Measurements from ENCODE around the gene PRKAG1. TPM values are rescaled to one million over a fixed set of nuclear protein-coding genes. Genes with fewer than 3 reads are reported as not detected.
A peak's percentile ranks its signal among the peaks of the same experiment; 100 is the strongest.

The PRKAG1 gene
- total RNA-seq, 1 experiment from 2014 or later = 34.2 TPM

DNA sequence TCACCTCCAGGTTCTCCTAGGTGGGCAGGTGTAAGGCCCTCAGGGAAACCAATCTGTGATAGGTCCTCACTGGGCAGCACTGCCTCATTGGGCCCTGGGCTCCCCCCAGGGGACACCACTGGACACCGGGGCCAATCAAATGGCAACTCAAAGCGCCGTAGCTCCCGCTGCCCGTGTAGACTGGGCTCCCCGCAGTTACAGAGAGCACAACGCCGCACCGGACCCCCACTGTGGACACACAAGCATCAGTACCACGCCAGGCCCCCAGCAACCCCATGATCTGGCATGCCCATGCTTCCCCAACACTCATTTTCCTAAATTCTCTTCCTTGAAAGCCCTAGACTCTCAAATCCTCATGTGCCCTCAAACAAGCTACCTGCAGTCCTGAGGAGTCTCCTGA lies 35.9 kb upstream of the PRKAG1 start:
- CTCF ChIA-PET = no interaction called here
- no peak for DNase-seq
- intact Hi-C loops (cut with micrococcal nuclease; ENCODE audit: unreplicated experiment) = no loop called here
- H3K9me3 Mint-ChIP-seq (ENCODE audit: low read depth, unreplicated experiment) = no peaks in the 10 kb centered on the region
- TF ChIP-seq, protein P1, sequence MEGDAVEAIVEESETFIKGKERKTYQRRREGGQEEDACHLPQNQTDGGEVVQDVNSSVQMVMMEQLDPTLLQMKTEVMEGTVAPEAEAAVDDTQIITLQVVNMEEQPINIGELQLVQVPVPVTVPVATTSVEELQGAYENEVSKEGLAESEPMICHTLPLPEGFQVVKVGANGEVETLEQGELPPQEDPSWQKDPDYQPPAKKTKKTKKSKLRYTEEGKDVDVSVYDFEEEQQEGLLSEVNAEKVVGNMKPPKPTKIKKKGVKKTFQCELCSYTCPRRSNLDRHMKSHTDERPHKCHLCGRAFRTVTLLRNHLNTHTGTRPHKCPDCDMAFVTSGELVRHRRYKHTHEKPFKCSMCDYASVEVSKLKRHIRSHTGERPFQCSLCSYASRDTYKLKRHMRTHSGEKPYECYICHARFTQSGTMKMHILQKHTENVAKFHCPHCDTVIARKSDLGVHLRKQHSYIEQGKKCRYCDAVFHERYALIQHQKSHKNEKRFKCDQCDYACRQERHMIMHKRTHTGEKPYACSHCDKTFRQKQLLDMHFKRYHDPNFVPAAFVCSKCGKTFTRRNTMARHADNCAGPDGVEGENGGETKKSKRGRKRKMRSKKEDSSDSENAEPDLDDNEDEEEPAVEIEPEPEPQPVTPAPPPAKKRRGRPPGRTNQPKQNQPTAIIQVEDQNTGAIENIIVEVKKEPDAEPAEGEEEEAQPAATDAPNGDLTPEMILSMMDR (IDR thresholded peaks at IDR 0.05; ENCODE audit: unreplicated experiment) = no peak
- H3K27ac Mint-ChIP-seq (ENCODE audit: unreplicated experiment) = no peak overlapping the region
- H3K4me1 Mint-ChIP-seq (ENCODE audit: low read depth, unreplicated experiment) = peaks cover 23% of the 10 kb centered on the region
- H3K27me3 Mint-ChIP-seq (ENCODE audit: unreplicated experiment) = no peaks in the 10 kb centered on the region
- peaks cover 48% of the 10 kb centered on the region for H3K36me3 Mint-ChIP-seq (ENCODE audit: insufficient read depth, unreplicated experiment)
- no peak overlapping the region for H3K4me3 Mint-ChIP-seq (ENCODE audit: low read depth, unreplicated experiment)
- BruUV-seq (replicated peaks) = no TSS peak

DNA sequence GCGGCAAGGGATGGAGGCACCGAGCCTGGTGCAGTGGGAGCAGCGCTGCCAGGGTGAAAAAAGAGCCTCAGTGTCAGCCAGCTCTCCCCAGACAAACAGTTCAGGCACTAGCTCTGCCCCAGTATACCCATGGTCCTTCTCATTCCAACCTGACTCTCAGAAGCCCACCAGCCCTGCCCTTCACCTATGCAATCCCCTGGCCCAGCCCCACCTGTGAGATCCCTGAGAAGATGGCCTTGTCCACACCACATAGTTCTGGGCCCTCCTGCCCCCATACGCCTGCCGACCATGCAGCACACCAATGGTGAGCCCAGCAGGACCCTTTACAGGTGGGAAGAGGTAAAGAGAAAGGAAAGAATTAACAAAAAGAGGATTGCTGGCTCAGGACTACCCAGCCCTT lies 35.5 kb upstream of the PRKAG1 start:
- Mint-ChIP-seq H3K9me3 (ENCODE audit: low read depth, unreplicated experiment) (no peaks in the 10 kb centered on the region), H3K27ac (ENCODE audit: unreplicated experiment) (no peak overlapping the region), H3K4me3 (ENCODE audit: low read depth, unreplicated experiment) (no peak overlapping the region), H3K27me3 (ENCODE audit: unreplicated experiment) (no peaks in the 10 kb centered on the region), H3K4me1 (ENCODE audit: low read depth, unreplicated experiment) (peaks cover 23% of the 10 kb centered on the region), H3K36me3 (ENCODE audit: insufficient read depth, unreplicated experiment) (peaks cover 44% of the 10 kb centered on the region)
- BruUV-seq (replicated peaks) = no TSS peak
- CTCF ChIA-PET = no interaction called here
- intact Hi-C loops (cut with micrococcal nuclease; ENCODE audit: unreplicated experiment) = no loop called here
- TF ChIP-seq, protein P1 (IDR thresholded peaks at IDR 0.05; ENCODE audit: unreplicated experiment) = no peak
- DNase-seq = no peak

DNA sequence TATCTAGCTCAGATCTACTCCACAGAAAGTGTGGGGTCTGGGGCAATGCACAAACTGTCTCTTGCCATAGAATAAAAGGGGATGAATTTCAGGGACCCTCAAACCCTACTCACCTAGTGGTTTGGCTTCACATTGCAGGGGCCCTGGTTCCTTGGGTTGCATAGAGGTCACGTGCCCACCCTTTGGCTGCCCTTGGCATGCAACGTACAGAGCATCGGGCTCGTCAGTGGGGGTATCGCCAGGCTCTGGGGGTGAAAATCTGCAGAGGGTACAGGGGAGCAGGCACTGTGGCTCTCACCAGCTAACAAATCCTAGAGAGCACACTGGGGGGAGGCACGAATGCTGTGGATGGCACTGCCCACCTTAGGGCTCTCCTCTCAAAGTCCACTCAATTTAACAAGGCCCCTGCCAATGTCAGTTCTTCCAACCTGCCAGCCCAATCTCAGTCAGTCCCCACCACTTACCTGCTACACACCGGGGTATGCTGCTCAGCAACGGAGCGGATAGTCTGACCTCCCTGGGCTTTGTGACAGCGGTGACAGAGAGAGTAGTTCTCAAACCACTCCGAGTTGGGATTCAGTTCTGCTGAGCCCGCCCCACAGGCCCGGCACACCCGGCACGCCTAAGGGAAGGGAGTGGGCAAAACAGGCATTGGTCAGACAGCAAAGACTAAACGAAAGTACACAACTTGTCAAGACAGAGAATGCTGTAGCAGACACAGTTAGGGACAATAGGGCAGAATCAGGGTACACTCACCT lies 34.1 kb upstream of the PRKAG1 start:
- no peak for DNase-seq
- Mint-ChIP-seq H3K9me3 (ENCODE audit: low read depth, unreplicated experiment) (no peaks in the 10 kb centered on the region), H3K4me3 (ENCODE audit: low read depth, unreplicated experiment) (no peak overlapping the region), H3K36me3 (ENCODE audit: insufficient read depth, unreplicated experiment) (peaks cover 30% of the 10 kb centered on the region), H3K27ac (ENCODE audit: unreplicated experiment) (no peak overlapping the region), H3K4me1 (ENCODE audit: low read depth, unreplicated experiment) (peaks cover 23% of the 10 kb centered on the region), H3K27me3 (ENCODE audit: unreplicated experiment) (no peaks in the 10 kb centered on the region)
- TF ChIP-seq, protein P1 (IDR thresholded peaks at IDR 0.05; ENCODE audit: unreplicated experiment) = no peak
- TSS peak; percentile 3 for BruUV-seq (replicated peaks)
- CTCF ChIA-PET = no interaction called here
- intact Hi-C loops (cut with micrococcal nuclease; ENCODE audit: unreplicated experiment) = no loop called here

DNA sequence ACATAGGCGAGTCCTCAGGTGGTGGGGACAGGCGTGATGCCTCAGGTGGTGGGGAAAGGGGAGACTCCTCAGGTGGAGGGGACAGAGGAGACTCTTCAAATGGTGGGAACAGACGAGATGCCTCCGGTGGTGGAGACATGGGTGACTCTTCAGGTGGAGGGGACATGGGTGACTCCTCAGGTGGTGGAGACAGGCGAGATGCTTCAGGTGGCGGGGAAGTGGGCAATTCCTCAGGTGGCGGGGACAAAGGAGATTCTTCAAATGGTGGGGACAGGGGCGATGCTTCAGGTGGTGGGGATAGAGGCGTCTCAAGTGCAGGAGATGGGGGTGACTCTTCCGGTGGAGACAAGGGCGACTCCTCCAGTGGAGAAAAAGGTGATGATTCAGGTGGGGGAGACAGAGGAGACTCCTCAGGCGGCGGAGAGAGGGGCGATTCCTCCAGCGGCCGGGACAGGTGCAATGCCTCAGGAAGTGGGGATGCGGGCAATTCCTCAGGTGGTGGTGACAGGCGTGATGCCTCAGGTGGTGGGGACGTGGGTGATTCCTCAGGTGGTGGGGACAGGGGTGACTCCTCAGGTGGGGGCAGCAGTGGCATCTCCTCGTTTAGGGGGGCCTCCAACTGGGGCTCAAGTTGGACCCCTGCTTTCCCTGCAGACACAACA lies 33.3 kb upstream of the PRKAG1 start:
- peaks cover 16% of the 10 kb centered on the region for H3K4me1 Mint-ChIP-seq (ENCODE audit: low read depth, unreplicated experiment)
- intact Hi-C loops (cut with micrococcal nuclease; ENCODE audit: unreplicated experiment) = no loop called here
- TF ChIP-seq, protein P1 (IDR thresholded peaks at IDR 0.05; ENCODE audit: unreplicated experiment) = no peak
- no peaks in the 10 kb centered on the region for H3K27me3 Mint-ChIP-seq (ENCODE audit: unreplicated experiment)
- peaks cover 31% of the 10 kb centered on the region for H3K36me3 Mint-ChIP-seq (ENCODE audit: insufficient read depth, unreplicated experiment)
- no peaks in the 10 kb centered on the region for H3K9me3 Mint-ChIP-seq (ENCODE audit: low read depth, unreplicated experiment)
- CTCF ChIA-PET = no interaction called here
- no peak overlapping the region for H3K27ac Mint-ChIP-seq (ENCODE audit: unreplicated experiment)
- BruUV-seq (replicated peaks) = no TSS peak
- DNase-seq = no peak
- no peak overlapping the region for H3K4me3 Mint-ChIP-seq (ENCODE audit: low read depth, unreplicated experiment)

Measured in Calu3 (cell line).